Measurements from ENCODE around the gene ZNF587B.
"Not testable (repeated sequence)": the region's sequence is repeated elsewhere in the genome, so short reads cannot be mapped to it uniquely, and the experiment has no call there.

GRCh38 chr19:57838622-57839191 is 8.6 kb downstream of the ZNF587B start:
- TF ChIP-seq SOX15 (CRISPR knock-in tag; IDR thresholded peaks at IDR 0.05); CTCF (IDR thresholded peaks at IDR 0.05); ATF2 (CRISPR knock-in tag; IDR thresholded peaks at IDR 0.05; ENCODE audit: borderline replicate concordance, low read depth); ELF4 (CRISPR knock-in tag; IDR thresholded peaks at IDR 0.05; ENCODE audit: low read depth); ESRRA (CRISPR knock-in tag; IDR thresholded peaks at IDR 0.05; ENCODE audit: borderline replicate concordance); ZNF121 (CRISPR knock-in tag; IDR thresholded peaks at IDR 0.05); ETV6 (CRISPR knock-in tag; IDR thresholded peaks at IDR 0.05); MAX (CRISPR knock-in tag; IDR thresholded peaks at IDR 0.05); ZNF263 (CRISPR knock-in tag; IDR thresholded peaks at IDR 0.05; ENCODE audit: low read depth); ZNF512 (CRISPR knock-in tag; IDR thresholded peaks at IDR 0.05; ENCODE audit: borderline replicate concordance); TP53 (CRISPR knock-in tag; IDR thresholded peaks at IDR 0.05); ZNF532 (CRISPR knock-in tag; IDR thresholded peaks at IDR 0.05; ENCODE audit: borderline replicate concordance); JUN (CRISPR knock-in tag; IDR thresholded peaks at IDR 0.05): not testable (repeated sequence)

Measured in WTC11 (cell line).